HepG2 (cell line): ENCODE data around the gene JMJD6. TPM values are rescaled to one million over a fixed set of nuclear protein-coding genes. Genes with fewer than 3 reads are reported as not detected.

Experiments
- ATAC-seq: fragments of 200-7000 bp; cut with Tn5 transposase; 3 replicates; pipeline ENCODE4 v1.9.1; 2020; ENCODE audit warnings: mild to moderate bottlenecking, moderate library complexity
- BruUV-seq: library from RNA; stranded (reverse); fragments of 400-500 nt; replicated peaks from 2 replicates; lab custom pipeline; 2021; lab: Mats Ljungman, UMichigan
- CTCF ChIA-PET: fragments of 300-600 bp; formaldehyde crosslinking; extraction: SDS; loops from one replicate; lab custom pipeline; 2021; ENCODE audit warnings: low total read pairs, inconsistent platforms, low intra/inter-chr PET ratio; lab: Yijun Ruan, JAX
- POLR2A ChIA-PET: fragments of 350-600 bp; sonication (Branson Sonifier 250); formaldehyde crosslinking; loops from one replicate; lab custom pipeline; 2020; ENCODE audit warnings: antibody characterized with exemption, inconsistent platforms; lab: Yijun Ruan, JAX
- DNase-seq: peaks from one replicate; pipeline ENCODE4 v3.0.0-alpha.2; 2015; ENCODE audit warnings: low spot score
- FAIRE-seq: peaks from 3 replicates; lab custom pipeline; 2011; peaks lifted over from hg19 to GRCh38; lab: Jason Lieb, UNC
- H2AFZ ChIP-seq: one replicate; pipeline ENCODE4 v1.6.1; 2011; ENCODE audit warnings: low read length, inconsistent platforms
- H3K27ac ChIP-seq: fragments of 300-600 bp; 3 replicates; pipeline ENCODE4 v1.8.0; 2011; ENCODE audit warnings: mixed run types, mild to moderate bottlenecking, mixed read lengths, low read length, inconsistent platforms; ENCODE audit not compliant: insufficient read depth; ENCODE audit errors: extremely low read length
- H3K27me3 ChIP-seq, 2 experiments: fragments of 200-600 bp in 1 of 2; 2 replicates in 1 of 2; 3 replicates in 1 of 2; pipeline versions ENCODE4 v1.6.0 to v1.8.0; 2011; ENCODE audit warnings: low read length in 2 of 2, mild to moderate bottlenecking in 2 of 2, moderate library complexity in 2 of 2, inconsistent platforms in 1 of 2; ENCODE audit not compliant: insufficient read depth in 2 of 2, control insufficient read depth in 1 of 2
- H3K36me3 ChIP-seq, 2 experiments: fragments of 200-600 bp in 1 of 2; replicated peaks in 1 of 2; 2 replicates in 1 of 2; 3 replicates in 1 of 2; pipeline versions ENCODE4 v1.5.1 to v1.8.0; 2011; ENCODE audit warnings: low read length in 2 of 2, inconsistent platforms in 1 of 2; ENCODE audit not compliant: insufficient read depth in 2 of 2, control insufficient read depth in 1 of 2
- H3K4me1 ChIP-seq: 2 replicates; pipeline ENCODE4 v1.5.1; 2012; ENCODE audit warnings: low read length, inconsistent platforms; ENCODE audit not compliant: insufficient read depth
- H3K4me2 ChIP-seq: 2 replicates; pipeline ENCODE4 v1.6.0; 2011; ENCODE audit warnings: low read depth, low read length, inconsistent platforms
- H3K4me3 ChIP-seq, 3 experiments: fragments of 200-600 bp in 1 of 3; sonication (generic), shearing (Covaris generic) in 1 of 3; replicated peaks in 1 of 3; 2 replicates each; pipeline ENCODE4 v1.5.1; 2011 to 2016; ENCODE audit warnings: low read length in 3 of 3, inconsistent platforms in 2 of 3, low read depth in 2 of 3, mild to moderate bottlenecking in 2 of 3, control low read depth in 1 of 3, mixed read lengths in 1 of 3; ENCODE audit not compliant: insufficient read depth in 1 of 3
- H3K79me2 ChIP-seq: one replicate; pipeline ENCODE4 v1.6.1; 2011; ENCODE audit warnings: low read length, inconsistent platforms; ENCODE audit not compliant: insufficient read depth
- H3K9ac ChIP-seq: 2 replicates; pipeline ENCODE4 v1.6.0; 2011; ENCODE audit warnings: mild to moderate bottlenecking, low read depth, low read length, inconsistent platforms; ENCODE audit not compliant: insufficient read depth
- H3K9me3 ChIP-seq: 2 replicates; pipeline ENCODE4 v1.5.1; 2012; ENCODE audit warnings: mild to moderate bottlenecking, low read length
- H4K20me1 ChIP-seq: 2 replicates; pipeline ENCODE4 v1.6.0; 2011; ENCODE audit warnings: inconsistent platforms, mild to moderate bottlenecking, low read length, moderate library complexity; ENCODE audit not compliant: insufficient read depth
- ATAD3A ChIP-seq: sonication (generic); formaldehyde crosslinking; IDR thresholded peaks from 2 replicates; pipeline ENCODE4 v1.4.0; 2020; ENCODE audit warnings: missing genetic modification reagents
- TBX2 ChIP-seq: sonication (generic); formaldehyde crosslinking; IDR thresholded peaks from 2 replicates; pipeline ENCODE4 v1.5.0; 2020; ENCODE audit warnings: missing genetic modification reagents, mild to moderate bottlenecking, borderline replicate concordance
- ZNF770 ChIP-seq: sonication (generic); formaldehyde crosslinking; IDR thresholded peaks from 2 replicates; pipeline ENCODE4 v1.5.0; 2020; ENCODE audit warnings: mild to moderate bottlenecking, missing genetic modification reagents
- ZSCAN12 ChIP-seq: sonication (generic); formaldehyde crosslinking; IDR thresholded peaks from 2 replicates; pipeline ENCODE4 v1.9.0; 2021; ENCODE audit warnings: mild to moderate bottlenecking, missing genetic modification reagents
- ZSCAN31 ChIP-seq: sonication (generic); formaldehyde crosslinking; IDR thresholded peaks from 2 replicates; pipeline ENCODE4 v1.5.0; 2020; ENCODE audit warnings: low read depth, mild to moderate bottlenecking, missing genetic modification reagents
- WGBS: methylation state at CpG from one replicate; pipeline ENCODE4 v1.1.6; 2017; ENCODE audit warnings: low lambda C conversion rate; 5-methylcytosine and 5-hydroxymethylcytosine counted together
- in situ Hi-C: cut with HindIII; loops from 2 replicates; pipeline ENCODE4 v1.10.0; 2017; ENCODE audit warnings: low pct_unique_long_range_greater_than_20kb; ENCODE audit not compliant: extremely low pct_ligation_motif_present
- intact Hi-C: fragments of 100-400 bp; cut with micrococcal nuclease; formaldehyde crosslinking; loops from one replicate; pipeline ENCODE4 v1.10.0; 2022; ENCODE audit not compliant: unreplicated experiment
- polyA plus RNA-seq, 8 experiments: library from polyadenylated mRNA; depleted of rRNA in 3 of 8; stranded (reverse) in 7 of 8; unstranded in 1 of 8; fragments of >200 nt; fragmentation: Illumina TruSeq in 4 of 8; extraction: Trizol in 4 of 8; gene quantifications; 2 replicates each; pipeline versions ENCODE4 v1.2.1 to v1.2.3, GENCODE V29; 2011 to 2016; ENCODE audit warnings: low read depth in 4 of 8, missing spikeins in 1 of 8, mixed read lengths in 1 of 8; ENCODE audit not compliant: insufficient read depth in 1 of 8
- total RNA-seq, 5 experiments: library from RNA; depleted of rRNA; stranded (reverse); fragments of >200 nt; fragmentation: Illumina TruSeq; extraction: Trizol; gene quantifications; 2 replicates each; pipeline ENCODE4 v1.2.3, GENCODE V29; 2016; ENCODE audit warnings: low read depth in 1 of 5

The JMJD6 gene
- total and polyA plus RNA-seq, 2 of the 13 experiments (the other 11 are each of a cell fraction or from before 2014, with no cell fraction given): 33.6 to 41.0 TPM

GRCh38 chr17:76722279-76722678 lies 4.1 kb downstream of the JMJD6 start:
- intact Hi-C loops (no loop called here), in situ Hi-C loops (no loop called here)
- Histone ChIP-seq H3K4me3 (no peak overlapping the region), H3K4me2 (peak overlapping the region; percentile 31; the same call in 1 of the 2 replicates), H3K4me1 (peaks cover 43% of the 10 kb centered on the region), H3K36me3 (peaks cover 34 to 67% of the 10 kb centered on the region in 2 experiments), H2AFZ (no peak overlapping the region), H3K27ac (no peak overlapping the region), H3K9me3 (no peaks in the 10 kb centered on the region), H3K9ac (no peak overlapping the region), H3K79me2 (peaks cover 36% of the 10 kb centered on the region), H4K20me1 (peaks cover 4% of the 10 kb centered on the region), H3K27me3 (no peaks in the 10 kb centered on the region)
- BruUV-seq: no TSS peak
- no peak for ATAC-seq
- ChIA-PET POLR2A (interaction anchor here (1.2 kb wide), 1 partner anchor 14 kb away, joined by 3 read pairs; no protein-coding TSS in a partner anchor), CTCF (no interaction called here)
- FAIRE-seq: no peak
- no peak for DNase-seq
- TF ChIP-seq ZNF770: peak; percentile 82; the same call in 1 of the 2 replicates
- 0 out of 2 replicates have a peak, but pooled peaks have one; percentile 45 for TF ChIP-seq ZSCAN31
- TF ChIP-seq ATAD3A: no peak
- 97% methylated on average over 8 of the region's 8 CpGs for WGBS

- no peak overlapping the region for H3K9ac ChIP-seq
- DNase-seq (no peak), FAIRE-seq (no peak), ATAC-seq (no peak)
- H3K4me3 ChIP-seq: no peak overlapping the region
- H3K79me2 ChIP-seq: peaks cover 33% of the 10 kb centered on the region
- in situ Hi-C loops: no loop called here
- H2AFZ ChIP-seq: no peak overlapping the region
- intact Hi-C loops: no loop called here
- TF ChIP-seq ZSCAN12 (CRISPR knock-in tag): no peak
- TF ChIP-seq TBX2 (CRISPR knock-in tag): 0 out of 2 replicates have a peak, but pooled peaks have one; percentile 34
- 92% methylated on average over 10 of the region's 10 CpGs for WGBS
- H3K27ac ChIP-seq: no peak overlapping the region
- H3K27me3 ChIP-seq: no peaks in the 10 kb centered on the region
- peaks cover 41% of the 10 kb centered on the region for H3K4me1 ChIP-seq
- H3K4me2 ChIP-seq: no peak overlapping the region
- ChIA-PET POLR2A (no interaction called here), CTCF (no interaction called here)
- H3K9me3 ChIP-seq: no peaks in the 10 kb centered on the region
- peaks cover 36 to 75% of the 10 kb centered on the region in 2 experiments for H3K36me3 ChIP-seq
- peaks cover 3% of the 10 kb centered on the region for H4K20me1 ChIP-seq
- no TSS peak for BruUV-seq
Observed at GRCh38 chr17:76721463-76721862, 4.9 kb downstream of the JMJD6 start.
